ENCODE data around the gene CHN2.

GRCh38 chr7:29505931-29506330 is 311.4 kb downstream of the CHN2 start:
- TF ChIP-seq CREB5 (CRISPR knock-in tag; IDR thresholded peaks at IDR 0.05; ENCODE audit: low read depth) (no peak), BACH2 (CRISPR knock-in tag; IDR thresholded peaks at IDR 0.05; ENCODE audit: borderline replicate concordance) (no peak), ZFP30 (CRISPR knock-in tag; IDR thresholded peaks at IDR 0.05) (no peak), TOX (CRISPR knock-in tag; IDR thresholded peaks at IDR 0.05; ENCODE audit: borderline replicate concordance) (no peak), ZNF565 (CRISPR knock-in tag; conservative IDR thresholded peaks at IDR 0.05; ENCODE audit: low read depth) (no peak), SNAI2 (CRISPR knock-in tag; IDR thresholded peaks at IDR 0.05) (no peak), PPARA (CRISPR knock-in tag; IDR thresholded peaks at IDR 0.05; ENCODE audit: borderline replicate concordance) (no peak), ARNTL (CRISPR knock-in tag; IDR thresholded peaks at IDR 0.05; ENCODE audit: borderline replicate concordance, low read depth) (no peak), GLIS3 (CRISPR knock-in tag; IDR thresholded peaks at IDR 0.05) (no peak), ZNF8 (CRISPR knock-in tag; IDR thresholded peaks at IDR 0.05) (no peak), ESRRG (CRISPR knock-in tag; IDR thresholded peaks at IDR 0.05) (no peak)

All from SK-N-SH treated with all-trans-retinoic acid at 6 μM for 48 hours (cell line).